ENCODE results near the gene ASPG.

ASPG gene

GRCh38 chr14:104086210-104086660 lies 735 bp downstream of the ASPG start:
- TF ChIP-seq, protein P1, sequence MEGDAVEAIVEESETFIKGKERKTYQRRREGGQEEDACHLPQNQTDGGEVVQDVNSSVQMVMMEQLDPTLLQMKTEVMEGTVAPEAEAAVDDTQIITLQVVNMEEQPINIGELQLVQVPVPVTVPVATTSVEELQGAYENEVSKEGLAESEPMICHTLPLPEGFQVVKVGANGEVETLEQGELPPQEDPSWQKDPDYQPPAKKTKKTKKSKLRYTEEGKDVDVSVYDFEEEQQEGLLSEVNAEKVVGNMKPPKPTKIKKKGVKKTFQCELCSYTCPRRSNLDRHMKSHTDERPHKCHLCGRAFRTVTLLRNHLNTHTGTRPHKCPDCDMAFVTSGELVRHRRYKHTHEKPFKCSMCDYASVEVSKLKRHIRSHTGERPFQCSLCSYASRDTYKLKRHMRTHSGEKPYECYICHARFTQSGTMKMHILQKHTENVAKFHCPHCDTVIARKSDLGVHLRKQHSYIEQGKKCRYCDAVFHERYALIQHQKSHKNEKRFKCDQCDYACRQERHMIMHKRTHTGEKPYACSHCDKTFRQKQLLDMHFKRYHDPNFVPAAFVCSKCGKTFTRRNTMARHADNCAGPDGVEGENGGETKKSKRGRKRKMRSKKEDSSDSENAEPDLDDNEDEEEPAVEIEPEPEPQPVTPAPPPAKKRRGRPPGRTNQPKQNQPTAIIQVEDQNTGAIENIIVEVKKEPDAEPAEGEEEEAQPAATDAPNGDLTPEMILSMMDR (IDR thresholded peaks at IDR 0.05) = no peak

DNA sequence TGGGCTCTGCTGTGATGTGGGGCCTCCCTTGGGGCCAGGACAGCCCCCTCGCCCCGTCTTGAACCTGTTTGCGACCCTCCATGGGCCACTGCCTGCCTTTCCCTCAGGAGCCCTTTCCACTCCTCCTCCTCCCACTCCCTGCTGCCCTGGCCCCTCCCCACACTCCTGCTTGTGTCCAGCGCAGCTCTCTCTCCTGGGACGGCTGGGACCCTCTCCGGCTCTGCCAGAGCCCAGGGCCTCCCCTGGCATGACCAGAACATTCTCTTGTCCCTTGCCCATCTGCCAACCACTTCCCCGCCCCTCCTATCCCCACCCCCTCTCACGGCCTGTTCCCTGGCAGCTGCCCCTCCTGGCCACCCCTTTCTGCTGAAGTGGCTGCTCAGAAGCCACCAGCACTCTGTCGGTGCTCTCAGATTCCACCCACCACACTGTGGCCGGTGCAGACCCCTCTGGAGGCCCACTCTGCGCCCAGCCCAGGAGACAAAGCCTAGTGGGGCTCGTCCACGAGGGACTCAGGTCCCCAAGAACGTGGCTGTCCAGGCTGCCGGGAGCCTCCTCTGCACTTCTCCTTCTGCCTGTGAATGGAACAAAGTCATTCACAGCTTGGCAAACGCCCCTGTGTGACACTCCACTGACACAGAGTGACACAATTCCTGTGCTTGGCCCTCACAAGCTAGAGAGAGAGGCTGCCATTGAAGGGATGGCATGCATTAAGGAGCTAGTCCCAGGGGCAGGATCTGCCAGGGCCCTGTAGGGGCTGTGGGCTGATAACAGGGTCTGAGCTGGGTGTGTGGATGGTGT lies 1.4 kb downstream of the ASPG start:
- TF ChIP-seq, protein P1 (IDR thresholded peaks at IDR 0.05) = no peak

DNA sequence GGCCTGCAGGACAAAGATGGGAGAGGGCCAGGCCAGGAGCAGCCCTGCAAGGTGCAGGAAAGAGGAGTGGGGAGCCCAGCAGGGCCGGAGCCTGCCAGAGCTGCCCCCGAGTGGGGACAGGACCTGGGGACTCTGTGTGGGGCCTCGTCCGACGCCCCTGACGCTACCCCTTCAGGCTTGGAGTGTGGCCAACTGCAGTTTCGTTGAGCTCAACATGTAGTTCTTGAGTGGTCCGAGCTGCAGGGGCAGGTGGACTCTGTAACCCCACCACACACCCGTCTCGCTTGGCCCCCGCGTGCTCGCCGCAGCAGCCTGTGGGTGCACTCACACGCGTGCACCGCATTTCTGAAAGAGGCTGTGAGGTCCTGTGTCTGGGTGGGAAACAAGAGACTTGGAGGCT lies 2.0 kb downstream of the ASPG start:
- TF ChIP-seq, protein P1 (IDR thresholded peaks at IDR 0.05) = no peak

- TF ChIP-seq, protein P1 (IDR thresholded peaks at IDR 0.05) = no peak
Measured at GRCh38 chr14:104087981-104088850, 2.7 kb downstream of the ASPG start.

DNA sequence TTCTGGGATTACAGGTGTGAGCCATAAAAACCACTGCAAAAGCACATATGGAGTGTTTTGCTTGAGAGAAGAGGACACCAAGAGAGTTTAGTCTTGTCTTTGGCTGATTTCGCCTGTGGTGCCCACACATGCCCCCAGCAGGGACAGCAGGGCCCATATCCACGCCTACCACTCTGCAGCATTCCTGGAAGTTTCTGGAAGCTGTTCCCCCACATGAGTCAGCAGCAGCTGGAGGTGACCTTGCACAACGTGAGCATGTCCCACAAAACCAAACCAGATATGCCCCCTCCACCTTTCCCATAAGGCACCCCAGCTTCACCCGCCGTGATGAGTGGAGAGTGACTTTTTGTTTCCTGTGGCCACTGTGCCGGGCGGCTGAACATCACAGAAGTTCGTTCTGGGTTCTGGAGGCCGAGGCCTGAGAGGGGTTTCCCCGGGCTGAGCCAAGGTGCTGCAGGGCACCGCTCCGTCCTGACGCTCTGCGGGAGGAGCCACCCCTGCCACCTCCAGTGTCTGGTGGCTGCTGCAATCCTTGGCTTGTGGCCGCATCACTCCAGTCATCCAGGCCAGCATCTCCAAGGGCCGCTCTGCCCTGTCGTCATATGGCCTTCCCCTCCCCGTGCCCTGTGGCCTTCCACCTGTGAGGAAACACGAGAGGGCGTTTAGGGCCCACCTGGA lies 4.7 kb downstream of the ASPG start:
- TF ChIP-seq, protein P1 (IDR thresholded peaks at IDR 0.05) = no peak

- TF ChIP-seq, protein P1 (IDR thresholded peaks at IDR 0.05) = no peak
Measured at GRCh38 chr14:104091061-104091926, 5.8 kb downstream of the ASPG start.
